ENCODE data around the gene MEIKIN.

DNA sequence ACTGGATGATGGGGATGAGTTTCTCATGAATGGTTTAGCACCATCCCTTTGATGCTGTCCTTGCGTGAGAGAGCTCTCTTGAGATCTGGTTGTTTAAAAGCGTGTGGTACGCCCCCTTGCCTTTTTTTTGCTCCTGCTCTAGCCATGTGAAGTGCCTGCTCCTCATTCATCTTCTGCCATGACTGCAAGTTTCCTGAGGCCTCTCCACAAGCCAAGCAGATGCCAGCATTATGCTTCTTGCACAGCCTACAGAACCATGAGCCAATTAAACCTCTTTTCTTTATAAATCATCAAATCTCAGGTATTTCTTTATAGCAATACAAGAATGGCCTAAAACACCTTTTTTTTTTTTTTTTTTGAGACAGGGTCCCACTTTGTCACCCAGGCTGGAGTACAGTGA is 181.5 kb downstream of the MEIKIN start:
- TF ChIP-seq YY1 (IDR thresholded peaks at IDR 0.05; ENCODE audit: low read depth) = no peak
- no peak for TF ChIP-seq NFIC (IDR thresholded peaks at IDR 0.05)
- TF ChIP-seq, protein P1, sequence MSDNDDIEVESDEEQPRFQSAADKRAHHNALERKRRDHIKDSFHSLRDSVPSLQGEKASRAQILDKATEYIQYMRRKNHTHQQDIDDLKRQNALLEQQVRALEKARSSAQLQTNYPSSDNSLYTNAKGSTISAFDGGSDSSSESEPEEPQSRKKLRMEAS (IDR thresholded peaks at IDR 0.05) = no peak
- no peak for TF ChIP-seq CEBPB (IDR thresholded peaks at IDR 0.05)
- no peak for TF ChIP-seq RAD21 (IDR thresholded peaks at IDR 0.05; ENCODE audit: low read depth)
- TF ChIP-seq, protein P2, sequence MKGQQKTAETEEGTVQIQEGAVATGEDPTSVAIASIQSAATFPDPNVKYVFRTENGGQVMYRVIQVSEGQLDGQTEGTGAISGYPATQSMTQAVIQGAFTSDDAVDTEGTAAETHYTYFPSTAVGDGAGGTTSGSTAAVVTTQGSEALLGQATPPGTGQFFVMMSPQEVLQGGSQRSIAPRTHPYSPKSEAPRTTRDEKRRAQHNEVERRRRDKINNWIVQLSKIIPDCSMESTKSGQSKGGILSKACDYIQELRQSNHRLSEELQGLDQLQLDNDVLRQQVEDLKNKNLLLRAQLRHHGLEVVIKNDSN (IDR thresholded peaks at IDR 0.05) = no peak
- TF ChIP-seq FOXM1 (IDR thresholded peaks at IDR 0.05; ENCODE audit: borderline replicate concordance, low read depth) = no peak
- no peak for TF ChIP-seq TEAD4 (IDR thresholded peaks at IDR 0.05)
- no peak for TF ChIP-seq EGR1 (IDR thresholded peaks at IDR 0.05)
- no peak for TF ChIP-seq ZBTB7A (IDR thresholded peaks at IDR 0.05; ENCODE audit: low read depth)
- no peak for TF ChIP-seq TAF1 (IDR thresholded peaks at IDR 0.05; ENCODE audit: low read depth)

Measured in Ishikawa (cell line).